OCI-LY7 (cell line): ENCODE data around the gene KIAA1328.

ENCODE experiments used
- EZH2phosphoT487 ChIP-seq: fragments of 200-600 bp; sonication (generic); IDR thresholded peaks from 2 replicates; pipeline ENCODE4 v1.6.1; 2018; ENCODE audit warnings: low read depth, borderline replicate concordance, mild to moderate bottlenecking, mixed run types, antibody characterized with exemption, low read length, moderate library complexity, mixed read lengths
- TF ChIP-seq, protein P1 (sequence below): fragments of 200-600 bp; sonication (generic); conservative IDR thresholded peaks from 2 replicates; pipeline ENCODE4 v1.5.1; 2014; ENCODE audit warnings: mild to moderate bottlenecking, antibody characterized with exemption, low read length, moderate library complexity, mixed read lengths

DNA sequence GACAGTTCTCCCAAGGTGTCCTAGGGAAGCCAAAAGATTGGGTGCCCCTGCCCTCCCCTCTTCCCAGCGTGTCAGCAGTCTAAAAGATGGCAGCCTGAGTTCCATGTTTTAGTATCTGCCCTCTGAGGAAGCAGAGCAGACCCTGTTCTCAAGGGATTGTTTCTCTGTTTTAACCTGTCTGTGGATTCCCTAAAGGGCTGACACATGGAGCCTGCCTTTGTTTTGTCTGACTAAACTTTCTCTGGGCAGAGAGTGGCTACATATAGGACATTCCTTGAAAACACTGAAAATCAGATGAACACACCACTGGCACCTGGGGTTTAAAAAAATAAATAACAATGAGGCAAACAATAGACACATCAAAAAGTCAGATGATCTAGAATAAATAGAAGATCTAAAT is 337.6 kb downstream of the KIAA1328 start:
- TF ChIP-seq, protein P1, sequence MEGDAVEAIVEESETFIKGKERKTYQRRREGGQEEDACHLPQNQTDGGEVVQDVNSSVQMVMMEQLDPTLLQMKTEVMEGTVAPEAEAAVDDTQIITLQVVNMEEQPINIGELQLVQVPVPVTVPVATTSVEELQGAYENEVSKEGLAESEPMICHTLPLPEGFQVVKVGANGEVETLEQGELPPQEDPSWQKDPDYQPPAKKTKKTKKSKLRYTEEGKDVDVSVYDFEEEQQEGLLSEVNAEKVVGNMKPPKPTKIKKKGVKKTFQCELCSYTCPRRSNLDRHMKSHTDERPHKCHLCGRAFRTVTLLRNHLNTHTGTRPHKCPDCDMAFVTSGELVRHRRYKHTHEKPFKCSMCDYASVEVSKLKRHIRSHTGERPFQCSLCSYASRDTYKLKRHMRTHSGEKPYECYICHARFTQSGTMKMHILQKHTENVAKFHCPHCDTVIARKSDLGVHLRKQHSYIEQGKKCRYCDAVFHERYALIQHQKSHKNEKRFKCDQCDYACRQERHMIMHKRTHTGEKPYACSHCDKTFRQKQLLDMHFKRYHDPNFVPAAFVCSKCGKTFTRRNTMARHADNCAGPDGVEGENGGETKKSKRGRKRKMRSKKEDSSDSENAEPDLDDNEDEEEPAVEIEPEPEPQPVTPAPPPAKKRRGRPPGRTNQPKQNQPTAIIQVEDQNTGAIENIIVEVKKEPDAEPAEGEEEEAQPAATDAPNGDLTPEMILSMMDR: no peak
- no peak for TF ChIP-seq EZH2phosphoT487
